ENCODE measurements around the gene SGPP1. TPM values are rescaled to one million over a fixed set of nuclear protein-coding genes. Genes with fewer than 3 reads are reported as not detected.

SGPP1 gene
- total and polyA plus RNA-seq, 10 of the 15 experiments (the other 5 are each of a cell fraction or from before 2014, with no cell fraction given): 3.5 to 37.7 (median 25.5) TPM

DNA sequence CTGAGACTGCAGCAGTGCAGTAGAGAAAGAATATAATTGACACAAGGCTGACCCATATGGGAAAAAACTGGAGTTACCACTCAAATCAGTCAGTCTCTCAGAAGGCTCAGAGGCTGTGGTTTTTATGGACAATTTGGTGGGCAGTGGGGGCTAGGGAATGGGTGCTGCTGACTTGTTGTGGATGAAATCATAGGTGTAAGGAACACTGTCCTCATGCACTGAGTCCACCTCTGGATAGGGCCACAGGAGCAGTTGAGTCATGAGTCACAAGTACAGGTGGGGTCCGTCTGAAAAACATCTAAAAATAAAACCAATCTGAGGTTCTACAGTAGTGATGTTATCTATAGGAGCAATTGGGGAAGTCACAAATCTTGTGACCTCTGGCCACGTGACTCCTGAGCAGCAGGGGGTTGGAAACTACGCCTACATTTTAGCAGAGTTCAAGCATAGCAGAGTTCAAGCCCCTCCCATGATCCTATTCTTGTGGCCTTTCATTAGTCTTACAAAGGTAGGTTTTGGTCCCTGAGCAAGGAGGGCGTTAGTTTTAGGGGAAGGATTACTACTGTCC, 18.1 kb upstream of the SGPP1 start:
- Histone ChIP-seq H3K9ac (ENCODE audit: control insufficient read depth, insufficient read depth, low read length) (peak overlapping the region; percentile 50; the same call in 1 of the 2 replicates), H3K79me2 (ENCODE audit: control insufficient read depth, insufficient read depth, low read length) (no peaks in the 10 kb centered on the region), H3K9me3 (replicated peaks; ENCODE audit: control insufficient read depth, insufficient read depth, low read length) (no peaks in the 10 kb centered on the region), H3K4me2 (ENCODE audit: control insufficient read depth, insufficient read depth) (peak overlapping the region; percentile 85), H3K27ac (ENCODE audit: control insufficient read depth, insufficient read depth) (peak overlapping the region; percentile 75), H3K27me3 (replicated peaks in 1 of 2; ENCODE audit: control insufficient read depth in 2 of 2, insufficient read depth in 2 of 2, low read length in 1 of 2) (no peaks in the 10 kb centered on the region), H3K4me1 (ENCODE audit: control insufficient read depth, insufficient read depth, low read length) (peaks cover 36% of the 10 kb centered on the region), H3K36me3 (ENCODE audit: control insufficient read depth in 2 of 2, insufficient read depth in 2 of 2, low read length in 1 of 2) (no peaks in the 10 kb centered on the region), H4K20me1 (ENCODE audit: control insufficient read depth, insufficient read depth) (no peaks in the 10 kb centered on the region), H3K4me3 (no peak overlapping the region), H2AFZ (ENCODE audit: control insufficient read depth, low read depth, low read length) (peak overlapping the region; percentile 93)
- WGBS (ENCODE audit: insufficient coverage, insufficient replicate concordance, low lambda C conversion rate, missing lambda C conversion rate): 0% methylated on average over 4 of the region's 4 CpGs
- BruUV-seq (replicated peaks): no TSS peak
- DNase-seq (ENCODE audit: low read depth, low spot score): peak; percentile 80
- ChIA-PET POLR2A (interaction anchor here (0.6 to 3.6 kb wide), 8 partner anchors 9 to 354 kb away, joined by 3 to 51 read pairs (median 4); partner anchors contain the start of genes SGPP1 and WDR89), CTCF (interaction anchor here (0.6 to 3.5 kb wide), 8 partner anchors 9 to 357 kb away, joined by 3 to 20 read pairs (median 3); no protein-coding TSS in a partner anchor), SMC1A (ENCODE audit: uncharacterized antibody, unreplicated experiment) (interaction anchor here (0.6 to 4.9 kb wide), 11 partner anchors 9 to 1169 kb away, joined by 3 to 52 read pairs (median 5); partner anchors contain the start of gene WDR89), RAD21 (ENCODE audit: unreplicated experiment) (interaction anchor here (0.6 to 8.1 kb wide), 10 partner anchors 9 to 490 kb away, joined by 3 to 64 read pairs (median 4); partner anchors contain the start of gene SGPP1)
- intact Hi-C loops (cut with micrococcal nuclease; ENCODE audit: unreplicated experiment): loop anchor here (5.0 kb wide), 1 partner anchor 204 kb away; the partner anchor contains the start of gene PPP2R5E
- peak; percentile 35 for FAIRE-seq
- ATAC-seq: peak; percentile 76
- in situ Hi-C loops (cut with MboI): no loop called here
- no peak for TF ChIP-seq BRCA1 (IDR thresholded peaks at IDR 0.05; ENCODE audit: low read depth, low read length)
- TF ChIP-seq SKIL (IDR thresholded peaks at IDR 0.05; ENCODE audit: low read depth, poor library complexity, severe bottlenecking): peak; percentile 72
- no peak for TF ChIP-seq SUZ12 (IDR thresholded peaks at IDR 0.05; ENCODE audit: unreplicated experiment)
- TF ChIP-seq, protein P1, sequence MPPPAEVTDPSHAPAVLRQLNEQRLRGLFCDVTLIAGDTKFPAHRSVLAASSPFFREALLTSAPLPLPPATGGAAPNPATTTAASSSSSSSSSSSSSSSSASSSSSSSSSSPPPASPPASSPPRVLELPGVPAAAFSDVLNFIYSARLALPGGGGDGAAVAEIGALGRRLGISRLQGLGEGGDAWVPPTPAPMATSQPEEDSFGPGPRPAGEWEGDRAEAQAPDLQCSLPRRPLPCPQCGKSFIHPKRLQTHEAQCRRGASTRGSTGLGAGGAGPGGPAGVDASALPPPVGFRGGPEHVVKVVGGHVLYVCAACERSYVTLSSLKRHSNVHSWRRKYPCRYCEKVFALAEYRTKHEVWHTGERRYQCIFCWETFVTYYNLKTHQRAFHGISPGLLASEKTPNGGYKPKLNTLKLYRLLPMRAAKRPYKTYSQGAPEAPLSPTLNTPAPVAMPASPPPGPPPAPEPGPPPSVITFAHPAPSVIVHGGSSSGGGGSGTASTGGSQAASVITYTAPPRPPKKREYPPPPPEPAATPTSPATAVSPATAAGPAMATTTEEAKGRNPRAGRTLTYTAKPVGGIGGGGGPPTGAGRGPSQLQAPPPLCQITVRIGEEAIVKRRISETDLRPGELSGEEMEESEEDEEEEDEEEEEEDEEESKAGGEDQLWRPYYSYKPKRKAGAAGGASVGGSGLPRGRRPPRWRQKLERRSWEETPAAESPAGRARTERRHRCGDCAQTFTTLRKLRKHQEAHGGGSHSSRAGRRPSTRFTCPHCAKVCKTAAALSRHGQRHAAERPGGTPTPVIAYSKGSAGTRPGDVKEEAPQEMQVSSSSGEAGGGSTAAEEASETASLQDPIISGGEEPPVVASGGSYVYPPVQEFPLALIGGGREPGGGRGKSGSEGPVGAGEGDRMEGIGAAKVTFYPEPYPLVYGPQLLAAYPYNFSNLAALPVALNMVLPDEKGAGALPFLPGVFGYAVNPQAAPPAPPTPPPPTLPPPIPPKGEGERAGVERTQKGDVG (CRISPR knock-in tag; IDR thresholded peaks at IDR 0.05): no peak
- no peak for TF ChIP-seq TCF3 (IDR thresholded peaks at IDR 0.05; ENCODE audit: borderline replicate concordance, insufficient read depth, low read depth, low read length)
- TF ChIP-seq SUPT20H (IDR thresholded peaks at IDR 0.05; ENCODE audit: borderline replicate concordance, control insufficient read depth, low read depth, low read length): no peak
- TF ChIP-seq, protein P2, sequence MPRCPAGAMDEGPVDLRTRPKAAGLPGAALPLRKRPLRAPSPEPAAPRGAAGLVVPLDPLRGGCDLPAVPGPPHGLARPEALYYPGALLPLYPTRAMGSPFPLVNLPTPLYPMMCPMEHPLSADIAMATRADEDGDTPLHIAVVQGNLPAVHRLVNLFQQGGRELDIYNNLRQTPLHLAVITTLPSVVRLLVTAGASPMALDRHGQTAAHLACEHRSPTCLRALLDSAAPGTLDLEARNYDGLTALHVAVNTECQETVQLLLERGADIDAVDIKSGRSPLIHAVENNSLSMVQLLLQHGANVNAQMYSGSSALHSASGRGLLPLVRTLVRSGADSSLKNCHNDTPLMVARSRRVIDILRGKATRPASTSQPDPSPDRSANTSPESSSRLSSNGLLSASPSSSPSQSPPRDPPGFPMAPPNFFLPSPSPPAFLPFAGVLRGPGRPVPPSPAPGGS (IDR thresholded peaks at IDR 0.05; ENCODE audit: borderline replicate concordance, insufficient read depth, low read depth, low read length, poor library complexity, severe bottlenecking): no peak
- peak; percentile 28; the same call in 1 of the 2 replicates for TF ChIP-seq CHD2 (IDR thresholded peaks at IDR 0.05; ENCODE audit: borderline replicate concordance, low read depth, low read length)
- no peak for TF ChIP-seq HDGF (IDR thresholded peaks at IDR 0.05)
- TF ChIP-seq ZBED1 (IDR thresholded peaks at IDR 0.05; ENCODE audit: borderline replicate concordance): no peak
- TF ChIP-seq SREBF2 (IDR thresholded peaks at IDR 0.05; ENCODE audit: low read length): no peak
- peak; percentile 77 for TF ChIP-seq USF2 (IDR thresholded peaks at IDR 0.05; ENCODE audit: borderline replicate concordance, low read depth, low read length)
- peak; percentile 58 for TF ChIP-seq SMAD1 (IDR thresholded peaks at IDR 0.05; ENCODE audit: low read depth, partially characterized antibody)
- peak; percentile 40; the same call in 1 of the 2 replicates for TF ChIP-seq CBFB (IDR thresholded peaks at IDR 0.05; ENCODE audit: low read depth)
